ENCODE data around the gene TMEM158.

Gene TMEM158

GRCh38 chr3:45227071-45227820 is 1.2 kb upstream of the TMEM158 start:
- H2AFZ ChIP-seq (ENCODE audit: low read depth, low read length) = no peak overlapping the region
- no peak overlapping the region for H3K23ac ChIP-seq (ENCODE audit: low read length in 2 of 2)
- no peak overlapping the region for H2BK15ac ChIP-seq (ENCODE audit: low read depth, poor library complexity, severe bottlenecking)
- peaks cover 2 to 11% of the 10 kb centered on the region in 2 experiments for H3K36me3 ChIP-seq (ENCODE audit: control insufficient read depth in 1 of 2, insufficient read depth in 2 of 2, low read depth in 1 of 2, low read length in 2 of 2)
- H4K8ac ChIP-seq (ENCODE audit: low read length) = no peak overlapping the region
- H2BK5ac ChIP-seq (ENCODE audit: low read depth, low read length, poor library complexity, severe bottlenecking) = no peak overlapping the region
- peak overlapping the region in 1 of 2 experiments; percentile 85 for H3K4me3 ChIP-seq (ENCODE audit: insufficient read depth in 1 of 2, low read depth in 1 of 2, low read length in 2 of 2)
- no peak overlapping the region for H3K4me2 ChIP-seq (ENCODE audit: low read length, poor library complexity, severe bottlenecking)
- H3K27ac ChIP-seq (ENCODE audit: low read length, poor library complexity, severe bottlenecking) = no peak overlapping the region
- no peak overlapping the region for H2BK120ac ChIP-seq (ENCODE audit: low read depth, low read length)
- no peaks in the 10 kb centered on the region for H3K9me3 ChIP-seq (ENCODE audit: control insufficient read depth, low read length)
- H3K18ac ChIP-seq (ENCODE audit: low read depth in 1 of 2, low read length in 2 of 2) = no peak overlapping the region
- no peak overlapping the region for H2BK12ac ChIP-seq (ENCODE audit: low read length in 2 of 2)
- H3K4ac ChIP-seq (ENCODE audit: low read depth in 1 of 2, low read length in 2 of 2) = no peak overlapping the region
- peaks cover 10% of the 10 kb centered on the region for H3K4me1 ChIP-seq (ENCODE audit: control insufficient read depth, insufficient read depth, low read depth, low read length)
- H3K14ac ChIP-seq (ENCODE audit: low read length in 2 of 2) = no peak overlapping the region
- no peak overlapping the region for H4K91ac ChIP-seq (ENCODE audit: low read length)
- 90% methylated on average over 2 of the region's 7 CpGs for WGBS
- H3K9ac ChIP-seq (ENCODE audit: low read length) = peak overlapping the region; percentile 92
- H2AK5ac ChIP-seq (ENCODE audit: low read length, severe bottlenecking) = no peak overlapping the region
- DNase-seq = no peak
- H3K79me1 ChIP-seq (replicated peaks; ENCODE audit: low read length, poor library complexity, severe bottlenecking) = peaks cover 3% of the 10 kb centered on the region
- H3K27me3 ChIP-seq (ENCODE audit: control insufficient read depth in 1 of 2, insufficient read depth in 1 of 2, low read length in 2 of 2) = peaks cover 10 to 30% of the 10 kb centered on the region in 2 experiments

- Histone ChIP-seq H3K79me1 (replicated peaks; ENCODE audit: low read length, poor library complexity, severe bottlenecking) (peaks cover 5% of the 10 kb centered on the region), H3K4ac (ENCODE audit: low read depth in 1 of 2, low read length in 2 of 2) (peak overlapping the region; percentile 35 to 60), H3K9ac (ENCODE audit: low read length) (peak overlapping the region; percentile 97), H4K8ac (ENCODE audit: low read length) (peak overlapping the region; percentile 22), H3K27me3 (ENCODE audit: control insufficient read depth in 1 of 2, insufficient read depth in 1 of 2, low read length in 2 of 2) (peaks cover 0 to 17% of the 10 kb centered on the region in 2 experiments), H2BK120ac (ENCODE audit: low read depth, low read length) (no peak overlapping the region), H3K4me1 (ENCODE audit: control insufficient read depth, insufficient read depth, low read depth, low read length) (peaks cover 10% of the 10 kb centered on the region), H2BK5ac (ENCODE audit: low read depth, low read length, poor library complexity, severe bottlenecking) (no peak overlapping the region), H2AK5ac (ENCODE audit: low read length, severe bottlenecking) (no peak overlapping the region), H3K14ac (ENCODE audit: low read length in 2 of 2) (peak overlapping the region in 1 of 2 experiments; percentile 96), H3K18ac (ENCODE audit: low read depth in 1 of 2, low read length in 2 of 2) (peak overlapping the region; percentile 77 to 86), H3K36me3 (ENCODE audit: control insufficient read depth in 1 of 2, insufficient read depth in 2 of 2, low read depth in 1 of 2, low read length in 2 of 2) (peaks cover 2 to 18% of the 10 kb centered on the region in 2 experiments), H3K4me2 (ENCODE audit: low read length, poor library complexity, severe bottlenecking) (peak overlapping the region; percentile 87), H3K23ac (ENCODE audit: low read length in 2 of 2) (peak overlapping the region in 1 of 2 experiments; percentile 53), H2AFZ (ENCODE audit: low read depth, low read length) (peak overlapping the region; percentile 66), H2BK15ac (ENCODE audit: low read depth, poor library complexity, severe bottlenecking) (peak overlapping the region; percentile 80), H3K27ac (ENCODE audit: low read length, poor library complexity, severe bottlenecking) (no peak overlapping the region), H2BK12ac (ENCODE audit: low read length in 2 of 2) (peak overlapping the region in 1 of 2 experiments; percentile 88), H3K9me3 (ENCODE audit: control insufficient read depth, low read length) (no peaks in the 10 kb centered on the region), H3K4me3 (ENCODE audit: insufficient read depth in 1 of 2, low read depth in 1 of 2, low read length in 2 of 2) (peak overlapping the region; percentile 69 to 86), H4K91ac (ENCODE audit: low read length) (peak overlapping the region; percentile 21)
- under 1% methylated on average over 63 of the region's 131 CpGs for WGBS
- peak; percentile 50 for DNase-seq
Observed at GRCh38 chr3:45225465-45226205, 452 bp downstream of the TMEM158 start.

DNA sequence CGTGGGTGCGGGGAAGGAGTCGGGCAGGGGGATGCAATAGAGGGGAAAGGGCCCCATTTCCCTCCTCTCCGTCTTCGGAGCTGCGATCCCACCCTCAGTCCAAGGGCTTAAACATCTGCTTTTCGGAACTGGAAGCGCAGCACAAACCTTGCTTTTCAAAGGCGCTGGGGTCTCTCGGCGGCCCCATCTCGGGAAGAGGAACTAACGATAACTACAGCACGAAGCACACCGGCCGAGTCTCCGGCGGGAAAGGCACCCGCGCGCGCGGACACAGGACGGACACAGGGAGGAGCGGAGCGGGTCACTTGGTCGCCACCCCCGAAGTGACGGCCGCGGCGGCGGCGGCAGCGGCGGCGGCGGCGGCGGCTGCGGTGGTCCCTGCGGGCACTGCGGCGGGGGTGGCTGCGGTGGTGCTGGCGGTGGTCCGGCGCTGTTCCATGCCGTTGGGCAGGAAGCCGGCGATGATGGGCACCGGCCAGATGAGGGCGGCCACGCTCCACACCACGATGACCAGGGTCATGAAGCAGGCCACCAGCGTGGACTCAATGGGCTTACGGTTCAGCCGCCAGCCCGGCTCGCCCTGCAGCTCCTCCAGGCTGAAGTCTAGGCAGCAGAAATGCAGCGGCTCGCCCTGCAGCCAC is 1.1 kb downstream of the TMEM158 start:
- DNase-seq = peak; percentile 83
- Histone ChIP-seq H3K4me1 (ENCODE audit: control insufficient read depth, insufficient read depth, low read depth, low read length) (peaks cover 10% of the 10 kb centered on the region), H3K36me3 (ENCODE audit: control insufficient read depth in 1 of 2, insufficient read depth in 2 of 2, low read depth in 1 of 2, low read length in 2 of 2) (peaks cover 2 to 18% of the 10 kb centered on the region in 2 experiments), H2AK5ac (ENCODE audit: low read length, severe bottlenecking) (no peak overlapping the region), H3K4me3 (ENCODE audit: insufficient read depth in 1 of 2, low read depth in 1 of 2, low read length in 2 of 2) (peak overlapping the region; percentile 69 to 86), H2BK15ac (ENCODE audit: low read depth, poor library complexity, severe bottlenecking) (peak overlapping the region; percentile 48), H3K23ac (ENCODE audit: low read length in 2 of 2) (peak overlapping the region in 1 of 2 experiments; percentile 81), H3K9ac (ENCODE audit: low read length) (peak overlapping the region; percentile 97), H2BK12ac (ENCODE audit: low read length in 2 of 2) (peak overlapping the region in 1 of 2 experiments; percentile 88), H4K8ac (ENCODE audit: low read length) (peak overlapping the region; percentile 76), H2AFZ (ENCODE audit: low read depth, low read length) (peak overlapping the region; percentile 66), H3K4ac (ENCODE audit: low read depth in 1 of 2, low read length in 2 of 2) (peak overlapping the region; percentile 19 to 75), H2BK5ac (ENCODE audit: low read depth, low read length, poor library complexity, severe bottlenecking) (no peak overlapping the region), H3K79me1 (replicated peaks; ENCODE audit: low read length, poor library complexity, severe bottlenecking) (peaks cover 5% of the 10 kb centered on the region), H3K4me2 (ENCODE audit: low read length, poor library complexity, severe bottlenecking) (peak overlapping the region; percentile 64), H3K27ac (ENCODE audit: low read length, poor library complexity, severe bottlenecking) (peak overlapping the region; percentile 8), H4K91ac (ENCODE audit: low read length) (peak overlapping the region; percentile 21), H3K18ac (ENCODE audit: low read depth in 1 of 2, low read length in 2 of 2) (peak overlapping the region; percentile 34 to 86), H3K27me3 (ENCODE audit: control insufficient read depth in 1 of 2, insufficient read depth in 1 of 2, low read length in 2 of 2) (peaks cover 0 to 13% of the 10 kb centered on the region in 2 experiments), H3K14ac (ENCODE audit: low read length in 2 of 2) (peak overlapping the region in 1 of 2 experiments; percentile 96), H2BK120ac (ENCODE audit: low read depth, low read length) (peak overlapping the region; percentile 37), H3K9me3 (ENCODE audit: control insufficient read depth, low read length) (no peaks in the 10 kb centered on the region)
- 1% methylated on average over 61 of the region's 62 CpGs for WGBS
